Mesendoderm (in vitro differentiated cells): ENCODE measurements around the gene RPS6KA4.

Experiments used
- DNase-seq: peaks from one replicate; pipeline ENCODE4 v3.0.0; 2013
- H2AK5ac ChIP-seq: 2 replicates; pipeline ENCODE4 v1.6.1; 2013; ENCODE audit warnings: low read length, inconsistent platforms
- H2BK120ac ChIP-seq: 2 replicates; pipeline ENCODE4 v1.6.1; 2013; ENCODE audit warnings: low read depth, mild to moderate bottlenecking, low read length, moderate library complexity, mixed read lengths
- H2BK15ac ChIP-seq: replicated peaks from 2 replicates; pipeline ENCODE4 v1.6.1; 2013; ENCODE audit warnings: low read depth, mild to moderate bottlenecking, moderate library complexity
- H2BK5ac ChIP-seq: 2 replicates; pipeline ENCODE4 v1.6.1; 2013; ENCODE audit warnings: low read length, inconsistent platforms
- H3K18ac ChIP-seq: 2 replicates; pipeline ENCODE4 v1.6.1; 2013; ENCODE audit warnings: mild to moderate bottlenecking, low read length, mixed read lengths
- H3K23ac ChIP-seq: one replicate; pipeline ENCODE4 v1.6.1; 2013; ENCODE audit warnings: low read length
- H3K27ac ChIP-seq: 2 replicates; pipeline ENCODE4 v1.5.1; 2013; ENCODE audit warnings: low read depth, mild to moderate bottlenecking, inconsistent platforms, low read length, moderate library complexity
- H3K27me3 ChIP-seq: 2 replicates; pipeline ENCODE4 v1.6.1; 2013; ENCODE audit warnings: low read length, control low read depth, mild to moderate bottlenecking, inconsistent platforms; ENCODE audit not compliant: insufficient read depth, poor library complexity
- H3K36me3 ChIP-seq: 2 replicates; pipeline ENCODE4 v1.6.1; 2013; ENCODE audit warnings: low read length, inconsistent platforms; ENCODE audit not compliant: control insufficient read depth, insufficient read depth
- H3K4ac ChIP-seq: one replicate; pipeline ENCODE4 v1.6.1; 2013; ENCODE audit warnings: low read depth, mild to moderate bottlenecking, low read length, moderate library complexity
- H3K4me1 ChIP-seq: 2 replicates; pipeline ENCODE4 v1.6.1; 2013; ENCODE audit warnings: low read depth, low read length, inconsistent platforms; ENCODE audit not compliant: control insufficient read depth
- H3K4me2 ChIP-seq: 2 replicates; pipeline ENCODE4 v1.6.1; 2013; ENCODE audit warnings: low read length
- H3K4me3 ChIP-seq: 2 replicates; pipeline ENCODE4 v1.5.1; 2013; ENCODE audit warnings: mild to moderate bottlenecking, low read length
- H3K56ac ChIP-seq: one replicate; pipeline ENCODE4 v1.6.1; 2013; ENCODE audit warnings: low read length
- H3K79me1 ChIP-seq: 2 replicates; pipeline ENCODE4 v1.6.1; 2013; ENCODE audit warnings: low read length, inconsistent platforms
- H3K79me2 ChIP-seq: 2 replicates; pipeline ENCODE4 v1.6.1; 2013; ENCODE audit warnings: mild to moderate bottlenecking, low read length; ENCODE audit not compliant: control insufficient read depth, insufficient read depth
- H3K9ac ChIP-seq: 2 replicates; pipeline ENCODE4 v1.6.1; 2013; ENCODE audit warnings: low read length, inconsistent platforms
- H4K5ac ChIP-seq: one replicate; pipeline ENCODE4 v1.6.1; 2013; ENCODE audit warnings: low read length
- H4K8ac ChIP-seq: one replicate; pipeline ENCODE4 v1.6.1; 2013; ENCODE audit warnings: low read depth, mild to moderate bottlenecking, control low read depth, low read length, moderate library complexity
- WGBS: extraction: QIAGEN DNeasy Blood & Tissue Kit; methylation state at CpG from one replicate; pipeline ENCODE4 v1.1.7; 2013; ENCODE audit warnings: low lambda C conversion rate, missing lambda C conversion rate; ENCODE audit not compliant: insufficient coverage; ENCODE audit errors: extremely low coverage; 5-methylcytosine and 5-hydroxymethylcytosine counted together

Gene RPS6KA4

DNA sequence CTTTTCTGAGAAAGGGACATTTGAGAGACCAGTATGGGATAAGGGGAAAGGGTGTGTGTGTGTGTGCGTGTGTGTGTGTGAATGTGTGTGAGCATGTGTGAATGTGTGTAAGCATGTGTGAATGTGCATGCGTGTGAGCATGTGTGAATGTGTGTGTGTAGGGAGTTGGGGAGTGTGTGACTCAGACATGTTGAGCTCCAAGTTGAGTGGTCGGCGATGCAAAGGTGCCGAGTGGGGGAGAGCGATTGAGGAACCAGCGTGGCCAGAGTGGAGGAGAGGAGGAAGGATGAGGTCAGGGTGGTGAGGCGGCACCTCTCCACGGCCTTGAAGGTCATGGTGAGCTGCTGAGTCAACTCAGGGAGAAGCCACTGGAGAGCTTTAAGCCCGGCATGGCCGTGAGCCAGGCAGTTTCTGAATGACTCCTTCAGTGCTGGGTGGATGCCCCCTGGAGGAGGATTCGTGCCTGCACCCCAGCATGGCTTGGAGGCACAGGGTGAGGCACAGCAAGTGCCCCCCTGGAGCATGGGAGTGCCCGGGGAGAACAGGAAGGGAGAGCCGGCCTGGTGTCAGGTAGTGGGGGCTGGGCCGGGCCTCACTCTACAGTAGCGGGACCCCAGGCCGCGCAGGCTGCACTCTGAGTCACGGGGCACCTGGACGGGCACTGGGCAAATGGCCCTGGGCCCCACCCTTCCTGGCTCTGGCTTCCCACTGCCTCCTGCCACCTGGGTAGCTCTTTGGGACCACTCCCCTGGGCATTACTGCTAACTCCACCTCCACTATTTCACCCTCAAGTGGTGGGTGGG lies 27.2 kb upstream of the RPS6KA4 start:
- H3K27me3 ChIP-seq: no peaks in the 10 kb centered on the region
- H3K79me2 ChIP-seq: no peaks in the 10 kb centered on the region
- H3K4me2 ChIP-seq: no peak overlapping the region
- H3K4me1 ChIP-seq: peaks cover 2% of the 10 kb centered on the region
- H3K18ac ChIP-seq: no peak overlapping the region
- H4K8ac ChIP-seq: no peak overlapping the region
- WGBS: 100% methylated on average over 1 of the region's 20 CpGs
- H3K27ac ChIP-seq: no peak overlapping the region
- peak overlapping the region; percentile 90 for H2AK5ac ChIP-seq
- H2BK120ac ChIP-seq: no peak overlapping the region
- H3K9ac ChIP-seq: no peak overlapping the region
- H3K79me1 ChIP-seq: no peaks in the 10 kb centered on the region
- no peaks in the 10 kb centered on the region for H3K36me3 ChIP-seq
- H2BK5ac ChIP-seq: no peak overlapping the region
- no peak overlapping the region for H3K4ac ChIP-seq
- peak overlapping the region; percentile 79 for H3K56ac ChIP-seq
- H2BK15ac ChIP-seq: no peak overlapping the region
- peak; percentile 71 for DNase-seq
- no peak overlapping the region for H4K5ac ChIP-seq
- H3K4me3 ChIP-seq: no peak overlapping the region
- H3K23ac ChIP-seq: peak overlapping the region; percentile 66

DNA sequence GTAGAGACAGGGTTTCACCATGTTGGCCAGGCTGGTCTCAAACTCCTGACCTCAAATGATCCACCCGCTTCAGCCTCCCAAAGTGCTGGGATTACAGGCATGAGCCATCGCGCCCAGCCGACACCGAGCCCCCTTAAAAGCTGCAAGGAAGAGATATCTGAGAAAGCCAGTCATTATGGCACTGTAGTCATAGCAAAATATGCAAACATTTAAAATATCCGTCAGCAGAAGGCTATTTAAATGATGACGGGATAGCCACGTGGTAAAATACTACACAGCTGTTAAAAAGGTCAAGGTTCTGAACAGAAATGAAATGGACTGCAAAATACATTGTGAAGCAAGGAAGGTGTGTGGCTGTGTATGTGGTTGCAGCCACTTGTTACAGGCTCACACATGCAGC lies 25.4 kb upstream of the RPS6KA4 start:
- no peak overlapping the region for H3K18ac ChIP-seq
- H3K4ac ChIP-seq: no peak overlapping the region
- H3K79me1 ChIP-seq: no peaks in the 10 kb centered on the region
- no peak overlapping the region for H3K4me2 ChIP-seq
- no peak overlapping the region for H2AK5ac ChIP-seq
- no peak for DNase-seq
- H3K79me2 ChIP-seq: no peaks in the 10 kb centered on the region
- no peak overlapping the region for H3K4me3 ChIP-seq
- WGBS: no CpG with 5 or more reads among the region's 8 CpGs
- no peak overlapping the region for H3K27ac ChIP-seq
- no peak overlapping the region for H3K23ac ChIP-seq
- H3K56ac ChIP-seq: no peak overlapping the region
- H2BK5ac ChIP-seq: no peak overlapping the region
- no peak overlapping the region for H4K5ac ChIP-seq
- H4K8ac ChIP-seq: no peak overlapping the region
- H3K36me3 ChIP-seq: no peaks in the 10 kb centered on the region
- H3K4me1 ChIP-seq: peaks cover 2% of the 10 kb centered on the region
- H2BK15ac ChIP-seq: no peak overlapping the region
- no peak overlapping the region for H3K9ac ChIP-seq
- H2BK120ac ChIP-seq: no peak overlapping the region
- H3K27me3 ChIP-seq: no peaks in the 10 kb centered on the region

DNA sequence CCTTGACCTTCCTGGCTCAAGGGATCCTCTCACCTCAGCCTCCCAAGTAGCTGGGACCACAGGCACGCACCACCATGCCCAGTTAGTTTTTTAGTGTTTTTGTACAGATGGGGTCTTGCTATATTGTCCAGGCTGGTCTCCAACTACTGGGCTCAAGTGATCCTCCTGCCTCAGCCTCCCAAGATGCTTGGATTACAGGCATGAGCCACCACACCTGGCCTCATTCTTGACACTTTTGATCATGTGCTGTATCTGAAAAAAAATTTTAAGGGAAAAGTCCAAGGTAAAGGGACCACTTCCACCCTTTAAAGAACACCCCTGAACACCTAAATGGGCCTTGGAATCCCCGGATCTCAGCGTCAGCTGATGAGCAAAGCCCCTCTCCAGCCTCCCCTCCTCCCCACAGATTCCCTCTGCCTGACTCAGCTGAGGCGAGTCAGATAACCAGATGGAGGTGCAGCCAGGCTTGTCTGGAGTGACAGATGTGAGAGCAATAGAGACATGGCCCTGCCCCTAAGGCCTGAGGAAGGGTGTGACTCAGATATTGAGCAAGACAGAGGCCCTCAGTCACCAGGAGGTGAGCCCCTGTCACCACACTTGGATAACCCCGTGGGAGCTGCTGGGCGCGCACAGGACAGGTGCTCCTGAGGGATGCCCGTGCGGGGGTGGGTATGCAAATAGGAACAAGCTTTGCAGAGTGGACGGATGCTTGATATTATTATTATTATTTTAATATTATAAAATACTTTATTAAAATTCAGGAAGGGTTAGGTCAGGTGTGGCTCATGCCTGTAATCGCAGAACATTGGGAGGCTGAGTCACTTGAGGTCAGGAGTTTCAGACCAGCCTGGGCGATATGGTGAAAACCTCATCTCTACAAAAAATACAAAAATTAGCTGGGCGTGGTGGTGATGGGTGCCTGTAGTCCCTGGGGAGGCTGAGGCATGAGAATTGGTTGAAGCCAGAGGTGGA lies 23.9 kb upstream of the RPS6KA4 start:
- Histone ChIP-seq H2BK120ac (no peak overlapping the region), H3K18ac (no peak overlapping the region), H3K27ac (no peak overlapping the region), H3K4me2 (no peak overlapping the region), H4K5ac (no peak overlapping the region), H2BK5ac (no peak overlapping the region), H3K27me3 (no peaks in the 10 kb centered on the region), H4K8ac (no peak overlapping the region), H3K4ac (no peak overlapping the region), H3K79me1 (no peaks in the 10 kb centered on the region), H3K9ac (no peak overlapping the region), H3K56ac (no peak overlapping the region), H3K36me3 (no peaks in the 10 kb centered on the region), H3K4me1 (peaks cover 2% of the 10 kb centered on the region), H3K23ac (no peak overlapping the region), H2BK15ac (no peak overlapping the region), H3K79me2 (no peaks in the 10 kb centered on the region), H2AK5ac (no peak overlapping the region), H3K4me3 (no peak overlapping the region)
- DNase-seq: peak; percentile 97
- no CpG with 5 or more reads among the region's 13 CpGs for WGBS

DNA sequence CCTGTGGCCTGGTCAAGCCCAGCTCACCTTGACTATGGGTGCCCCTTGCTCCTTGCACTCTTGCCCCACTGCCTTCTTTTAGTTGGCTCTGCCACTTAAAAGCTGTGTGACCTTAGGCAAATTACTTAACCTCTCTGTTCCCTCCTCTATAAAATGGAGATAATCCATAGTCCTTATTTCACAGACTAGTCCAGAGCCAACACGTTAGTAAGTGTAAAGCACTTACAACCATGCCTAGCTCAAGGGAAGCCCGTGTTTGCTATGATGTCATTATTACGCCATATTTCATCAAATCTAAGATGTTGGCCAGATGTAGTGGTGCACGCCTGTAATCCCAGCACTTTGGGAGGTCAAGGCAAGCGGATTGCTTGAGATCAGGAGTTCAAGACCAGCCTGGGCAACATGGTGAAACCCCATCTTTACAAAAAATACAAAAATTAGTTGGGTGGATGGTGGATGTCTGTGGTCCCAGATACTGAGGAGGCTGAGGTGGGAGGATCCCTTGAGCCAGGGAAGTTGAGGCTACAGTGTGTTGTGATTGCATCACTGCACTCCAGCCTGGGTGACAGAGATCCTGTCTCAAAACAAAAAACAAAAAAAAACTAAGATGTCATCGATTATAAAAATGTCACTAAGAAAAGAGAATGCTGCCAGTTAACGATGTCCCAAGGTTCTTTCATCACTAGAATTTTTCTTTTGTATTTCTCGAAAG lies 21.3 kb upstream of the RPS6KA4 start:
- Histone ChIP-seq H3K23ac (no peak overlapping the region), H4K8ac (no peak overlapping the region), H2BK120ac (no peak overlapping the region), H3K4me3 (no peak overlapping the region), H3K79me1 (no peaks in the 10 kb centered on the region), H3K4me2 (no peak overlapping the region), H3K9ac (no peak overlapping the region), H3K4ac (no peak overlapping the region), H3K36me3 (no peaks in the 10 kb centered on the region), H2AK5ac (no peak overlapping the region), H4K5ac (no peak overlapping the region), H2BK5ac (no peak overlapping the region), H2BK15ac (no peak overlapping the region), H3K27me3 (no peaks in the 10 kb centered on the region), H3K56ac (no peak overlapping the region), H3K4me1 (peaks cover 5% of the 10 kb centered on the region), H3K79me2 (no peaks in the 10 kb centered on the region), H3K27ac (no peak overlapping the region), H3K18ac (no peak overlapping the region)
- no peak for DNase-seq
- no CpG with 5 or more reads among the region's 8 CpGs for WGBS

DNA sequence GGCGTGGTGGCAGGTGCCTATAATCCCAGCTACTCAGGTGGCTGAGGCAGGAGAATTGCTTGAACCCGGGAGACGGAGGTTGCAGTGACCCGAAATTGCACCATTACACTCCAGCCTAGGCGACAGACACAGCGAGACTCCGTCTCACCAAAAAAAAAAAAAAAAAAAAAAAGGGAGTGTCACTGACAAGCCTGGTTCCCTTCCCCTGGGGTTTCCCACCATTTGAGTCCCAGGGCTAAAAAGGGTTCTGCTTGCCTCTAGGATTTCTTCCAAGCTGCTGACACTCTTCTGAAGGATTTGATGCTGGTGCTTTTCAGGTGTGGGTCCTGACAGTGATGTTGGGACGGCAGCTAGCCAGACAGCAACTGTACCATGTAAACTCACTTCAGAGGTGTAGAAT lies 20.2 kb upstream of the RPS6KA4 start:
- Histone ChIP-seq H4K5ac (no peak overlapping the region), H3K9ac (no peak overlapping the region), H3K79me2 (no peaks in the 10 kb centered on the region), H2BK15ac (no peak overlapping the region), H4K8ac (no peak overlapping the region), H3K4me1 (peaks cover 5% of the 10 kb centered on the region), H3K27me3 (no peaks in the 10 kb centered on the region), H3K4me3 (no peak overlapping the region), H3K4me2 (no peak overlapping the region), H2BK5ac (no peak overlapping the region), H3K4ac (no peak overlapping the region), H3K18ac (no peak overlapping the region), H2AK5ac (no peak overlapping the region), H3K23ac (no peak overlapping the region), H3K79me1 (no peaks in the 10 kb centered on the region), H3K56ac (no peak overlapping the region), H2BK120ac (no peak overlapping the region), H3K27ac (no peak overlapping the region), H3K36me3 (no peaks in the 10 kb centered on the region)
- no CpG with 5 or more reads among the region's 8 CpGs for WGBS
- DNase-seq: no peak
